ENCODE results near the gene KANSL1L. TPM values are rescaled to one million over a fixed set of nuclear protein-coding genes. Genes with fewer than 3 reads are reported as not detected.
A peak's percentile ranks its signal among the peaks of the same experiment; 100 is the strongest.

The KANSL1L gene
- total RNA-seq, 6 donors from 2014 or later: 26.7 to 164 (median 46.7) TPM

GRCh38 chr2:210094787-210095186 is 76.4 kb downstream of the KANSL1L start:
- ATAC-seq (ENCODE audit: low FRiP score in 2 of 2) (no peak), DNase-seq (no peak)
- H3K4me3 ChIP-seq: no peak overlapping the region
- no peak overlapping the region for H3K27ac ChIP-seq
- no peaks in the 10 kb centered on the region for H3K27me3 ChIP-seq
- H3K4me1 ChIP-seq: no peaks in the 10 kb centered on the region
- no peak for TF ChIP-seq CTCF (IDR thresholded peaks at IDR 0.05)
- no peak for TF ChIP-seq POLR2AphosphoS5 (IDR thresholded peaks at IDR 0.05)
- no peak for TF ChIP-seq POLR2A (IDR thresholded peaks at IDR 0.05)
- no peak for TF ChIP-seq EP300 (IDR thresholded peaks at IDR 0.05)
- H3K36me3 ChIP-seq: no peaks in the 10 kb centered on the region
- H3K9me3 ChIP-seq: no peaks in the 10 kb centered on the region

GRCh38 chr2:210092791-210093190 is 78.4 kb downstream of the KANSL1L start:
- DNase-seq (no peak), ATAC-seq (ENCODE audit: low FRiP score in 2 of 2) (no peak)
- TF ChIP-seq POLR2AphosphoS5 (IDR thresholded peaks at IDR 0.05) (no peak), EP300 (IDR thresholded peaks at IDR 0.05) (no peak), CTCF (IDR thresholded peaks at IDR 0.05) (no peak), POLR2A (IDR thresholded peaks at IDR 0.05) (no peak)
- peaks cover 0 to 5% (median 1%) of the 10 kb centered on the region in 4 donors for H3K36me3 ChIP-seq
- H3K27ac ChIP-seq: no peak overlapping the region
- no peak overlapping the region for H3K4me3 ChIP-seq
- H3K27me3 ChIP-seq: no peaks in the 10 kb centered on the region
- no peaks in the 10 kb centered on the region for H3K9me3 ChIP-seq
- no peaks in the 10 kb centered on the region for H3K4me1 ChIP-seq

GRCh38 chr2:210086930-210087329 is 84.3 kb downstream of the KANSL1L start:
- WGBS, 2 donors: 38 to 39% methylated on average over 2 of the region's 2 CpGs
- H3K4me1 ChIP-seq: no peaks in the 10 kb centered on the region
- H3K9me3 ChIP-seq: no peaks in the 10 kb centered on the region
- H3K4me3 ChIP-seq: no peak overlapping the region
- TF ChIP-seq POLR2A (IDR thresholded peaks at IDR 0.05) (no peak), EP300 (IDR thresholded peaks at IDR 0.05) (no peak), CTCF (IDR thresholded peaks at IDR 0.05) (no peak), POLR2AphosphoS5 (IDR thresholded peaks at IDR 0.05) (no peak)
- no peak overlapping the region for H3K27ac ChIP-seq
- no peaks in the 10 kb centered on the region for H3K27me3 ChIP-seq
- ATAC-seq (ENCODE audit: low FRiP score in 2 of 2) (no peak), DNase-seq (no peak)
- H3K36me3 ChIP-seq: peaks cover 0 to 5% (median 1%) of the 10 kb centered on the region in 4 donors

- no peak for ATAC-seq (ENCODE audit: low FRiP score in 2 of 2)
- H3K4me1 ChIP-seq: no peaks in the 10 kb centered on the region
- no peak for DNase-seq
- TF ChIP-seq POLR2A (IDR thresholded peaks at IDR 0.05) (no peak), CTCF (IDR thresholded peaks at IDR 0.05) (no peak), POLR2AphosphoS5 (IDR thresholded peaks at IDR 0.05) (no peak), EP300 (IDR thresholded peaks at IDR 0.05) (no peak)
- no peak overlapping the region for H3K4me3 ChIP-seq
- no peaks in the 10 kb centered on the region for H3K27me3 ChIP-seq
- H3K27ac ChIP-seq: no peak overlapping the region
- 73% methylated on average over 1 of the region's 1 CpG for WGBS, 2 donors
- peaks cover 0 to 5% (median 1%) of the 10 kb centered on the region in 4 donors for H3K36me3 ChIP-seq
- H3K9me3 ChIP-seq: no peaks in the 10 kb centered on the region
Measured at GRCh38 chr2:210086292-210086691, 84.9 kb downstream of the KANSL1L start.

GRCh38 chr2:210072922-210073509 is 98.2 kb downstream of the KANSL1L start:
- no peak overlapping the region for H3K27ac ChIP-seq
- DNase-seq (no peak), ATAC-seq (ENCODE audit: low FRiP score in 2 of 2) (peak in 1 of 2 donors; percentile 52)
- no peak overlapping the region for H3K4me3 ChIP-seq
- TF ChIP-seq POLR2AphosphoS5 (IDR thresholded peaks at IDR 0.05): no peak
- TF ChIP-seq CTCF (IDR thresholded peaks at IDR 0.05): peak in 4 of 6 experiments; percentile 14 to 42 (median 36)
- no peak for TF ChIP-seq POLR2A (IDR thresholded peaks at IDR 0.05)
- no peak for TF ChIP-seq EP300 (IDR thresholded peaks at IDR 0.05)
- no peaks in the 10 kb centered on the region for H3K27me3 ChIP-seq
- no peaks in the 10 kb centered on the region for H3K9me3 ChIP-seq
- WGBS, 2 donors: 13 to 23% methylated on average over 2 of the region's 2 CpGs
- no peaks in the 10 kb centered on the region for H3K4me1 ChIP-seq
- no peaks in the 10 kb centered on the region for H3K36me3 ChIP-seq
